GM12892 (cell line): ENCODE data around the gene YY1.
"Not testable (repeated sequence)": the region's sequence is repeated elsewhere in the genome, so short reads cannot be mapped to it uniquely, and the experiment has no call there.

Experiments used
- POLR2A ChIP-seq: IDR thresholded peaks from 2 replicates; pipeline ENCODE4 v1.6.1; 2011; ENCODE audit warnings: low read depth, low read length, control low read depth
- POLR2AphosphoS5 ChIP-seq: IDR thresholded peaks from 2 replicates; pipeline ENCODE4 v1.6.1; 2011; ENCODE audit warnings: low read depth, low read length, control low read depth
- TAF1 ChIP-seq: IDR thresholded peaks from 2 replicates; pipeline ENCODE4 v1.6.1; 2011; ENCODE audit warnings: low read depth, mild to moderate bottlenecking, control low read depth, low read length, borderline replicate concordance

GRCh38 chr14:100207588-100207987 lies 31.4 kb upstream of the YY1 start:
- not testable (repeated sequence) for TF ChIP-seq POLR2A, POLR2AphosphoS5, TAF1
